C4-2B (cell line): Measurements from ENCODE around the gene TUBG2.

Experiments
- ZFX ChIP-seq: fragments of 450-650 bp; IDR thresholded peaks from 2 replicates; pipeline ENCODE4 v1.6.1; 2017
- TF ChIP-seq, protein P1 (sequence below): fragments of 450-650 bp; conservative IDR thresholded peaks from 2 replicates; pipeline ENCODE4 v1.5.1; 2017; ENCODE audit warnings: mild to moderate bottlenecking

GRCh38 chr17:42677921-42678781 is 19.1 kb downstream of the TUBG2 start:
- TF ChIP-seq, protein P1, sequence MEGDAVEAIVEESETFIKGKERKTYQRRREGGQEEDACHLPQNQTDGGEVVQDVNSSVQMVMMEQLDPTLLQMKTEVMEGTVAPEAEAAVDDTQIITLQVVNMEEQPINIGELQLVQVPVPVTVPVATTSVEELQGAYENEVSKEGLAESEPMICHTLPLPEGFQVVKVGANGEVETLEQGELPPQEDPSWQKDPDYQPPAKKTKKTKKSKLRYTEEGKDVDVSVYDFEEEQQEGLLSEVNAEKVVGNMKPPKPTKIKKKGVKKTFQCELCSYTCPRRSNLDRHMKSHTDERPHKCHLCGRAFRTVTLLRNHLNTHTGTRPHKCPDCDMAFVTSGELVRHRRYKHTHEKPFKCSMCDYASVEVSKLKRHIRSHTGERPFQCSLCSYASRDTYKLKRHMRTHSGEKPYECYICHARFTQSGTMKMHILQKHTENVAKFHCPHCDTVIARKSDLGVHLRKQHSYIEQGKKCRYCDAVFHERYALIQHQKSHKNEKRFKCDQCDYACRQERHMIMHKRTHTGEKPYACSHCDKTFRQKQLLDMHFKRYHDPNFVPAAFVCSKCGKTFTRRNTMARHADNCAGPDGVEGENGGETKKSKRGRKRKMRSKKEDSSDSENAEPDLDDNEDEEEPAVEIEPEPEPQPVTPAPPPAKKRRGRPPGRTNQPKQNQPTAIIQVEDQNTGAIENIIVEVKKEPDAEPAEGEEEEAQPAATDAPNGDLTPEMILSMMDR, result no peak
- TF ChIP-seq ZFX, result no peak
